H1 (cell line): ENCODE results near the gene CRADD. TPM values are rescaled to one million over a fixed set of nuclear protein-coding genes. Genes with fewer than 3 reads are reported as not detected.

Source experiments
- CTCF ChIA-PET: fragments of 300-600 bp; sonication (Branson Sonifier 250); formaldehyde crosslinking; loops from one replicate; lab custom pipeline; 2021; ENCODE audit not compliant: partially characterized antibody; lab: Charles Lee
- POLR2A ChIA-PET: fragments of 300-600 bp; sonication (Branson Sonifier 250); formaldehyde crosslinking; loops from one replicate; lab custom pipeline; 2021; ENCODE audit warnings: inconsistent platforms; ENCODE audit not compliant: partially characterized antibody; lab: Charles Lee
- DNase-seq, 2 experiments: peaks; one replicate each; pipeline versions ENCODE4 v3.0.0 to v3.0.0-alpha.2; 2010 to 2022; ENCODE audit warnings: low spot score in 2 of 2, low read depth in 1 of 2, mixed read lengths in 1 of 2
- FAIRE-seq: peaks from 2 replicates; lab custom pipeline; 2011; peaks lifted over from hg19 to GRCh38; lab: Jason Lieb, UNC
- H2AFZ ChIP-seq: 2 replicates; pipeline ENCODE4 v1.8.1; 2012; ENCODE audit warnings: low read length, inconsistent platforms
- H2AK5ac ChIP-seq: 2 replicates; pipeline ENCODE4 v1.6.1; 2013; ENCODE audit warnings: low read depth, low read length
- H2BK120ac ChIP-seq: replicated peaks from 2 replicates; pipeline ENCODE3; 2013; ENCODE audit warnings: low read depth, low read length, inconsistent platforms
- H2BK12ac ChIP-seq: 2 replicates; pipeline ENCODE4 v1.6.1; 2013; ENCODE audit warnings: low read depth, low read length
- H2BK15ac ChIP-seq: 2 replicates; pipeline ENCODE4 v1.6.1; 2013; ENCODE audit warnings: low read length
- H2BK20ac ChIP-seq: 2 replicates; pipeline ENCODE4 v1.6.1; 2013; ENCODE audit warnings: low read length
- H2BK5ac ChIP-seq: 2 replicates; pipeline ENCODE4 v1.6.1; 2013; ENCODE audit warnings: low read depth, low read length
- H3K14ac ChIP-seq: 2 replicates; pipeline ENCODE4 v1.6.1; 2013; ENCODE audit warnings: inconsistent platforms; ENCODE audit not compliant: insufficient read length
- H3K18ac ChIP-seq: 2 replicates; pipeline ENCODE4 v1.6.1; 2013; ENCODE audit warnings: low read length; ENCODE audit errors: extremely low read depth
- H3K23ac ChIP-seq: 2 replicates; pipeline ENCODE4 v1.6.1; 2013; ENCODE audit warnings: inconsistent platforms; ENCODE audit not compliant: insufficient read length
- H3K23me2 ChIP-seq: 2 replicates; pipeline ENCODE4 v1.6.1; 2013; ENCODE audit warnings: low read depth, low read length
- H3K27ac ChIP-seq: 2 replicates; pipeline ENCODE4 v1.6.1; 2011; ENCODE audit warnings: low read depth, low read length, inconsistent platforms
- H3K27me3 ChIP-seq, 4 experiments: replicated peaks in 1 of 4; 1 replicate in 1 of 4; 2 replicates in 3 of 4; pipeline versions ENCODE4 v1.6.1 to v1.8.1; 2011 to 2013; ENCODE audit warnings: low read length in 3 of 4, mild to moderate bottlenecking in 3 of 4, inconsistent platforms in 2 of 4, mixed read lengths in 2 of 4, moderate library complexity in 1 of 4; ENCODE audit not compliant: control insufficient read depth in 3 of 4, insufficient read depth in 3 of 4; ENCODE audit errors: extremely low read depth in 1 of 4
- H3K36me3 ChIP-seq, 4 experiments: 2 replicates each; pipeline versions ENCODE4 v1.6.1 to v1.8.1; 2011 to 2013; ENCODE audit warnings: mild to moderate bottlenecking in 4 of 4, low read length in 3 of 4, moderate library complexity in 2 of 4, control low read depth in 1 of 4, inconsistent platforms in 1 of 4; ENCODE audit not compliant: insufficient read depth in 4 of 4, control insufficient read depth in 2 of 4
- H3K4ac ChIP-seq: replicated peaks from 2 replicates; pipeline ENCODE3; 2013; ENCODE audit warnings: low read length, low read depth, mixed read lengths, inconsistent platforms; ENCODE audit not compliant: insufficient read length
- H3K4me1 ChIP-seq, 4 experiments: replicated peaks in 1 of 4; 1 replicate in 1 of 4; 2 replicates in 3 of 4; pipeline versions ENCODE4 v1.6.1 to v1.8.1; 2011 to 2013; ENCODE audit warnings: low read length in 3 of 4, inconsistent platforms in 2 of 4, mixed read lengths in 1 of 4; ENCODE audit not compliant: insufficient read depth in 4 of 4, control insufficient read depth in 3 of 4
- H3K4me2 ChIP-seq, 2 experiments: 2 replicates each; pipeline versions ENCODE4 v1.6.1 to v1.8.1; 2011 to 2013; ENCODE audit warnings: low read depth in 2 of 2, low read length in 2 of 2, control low read depth in 1 of 2, inconsistent platforms in 1 of 2, mild to moderate bottlenecking in 1 of 2; ENCODE audit not compliant: insufficient read depth in 1 of 2
- H3K4me3 ChIP-seq, 4 experiments: fragments of 200-600, 300-600 bp in 1 of 4; sonication (generic), shearing (Covaris generic), sonication (Bioruptor Twin) in 1 of 4; 2 replicates each; pipeline versions ENCODE4 v1.5.1 to v1.8.1; 2011 to 2016; ENCODE audit warnings: low read length in 4 of 4, low read depth in 3 of 4, control low read depth in 2 of 4, inconsistent platforms in 2 of 4, mild to moderate bottlenecking in 2 of 4, mixed read lengths in 1 of 4, moderate library complexity in 1 of 4; ENCODE audit not compliant: insufficient read depth in 2 of 4; ENCODE audit errors: extremely low read depth in 1 of 4
- H3K56ac ChIP-seq: replicated peaks from 2 replicates; pipeline ENCODE3; 2013; ENCODE audit warnings: low read depth, mild to moderate bottlenecking, mixed read lengths, low read length, inconsistent platforms; ENCODE audit not compliant: insufficient read length
- H3K79me1 ChIP-seq: 2 replicates; pipeline ENCODE4 v1.6.1; 2013; ENCODE audit warnings: low read depth, low read length, control low read depth
- H3K79me2 ChIP-seq, 2 experiments: 2 replicates each; pipeline versions ENCODE4 v1.6.1 to v1.8.1; 2012 to 2013; ENCODE audit warnings: low read length in 2 of 2, mild to moderate bottlenecking in 2 of 2, inconsistent platforms in 1 of 2; ENCODE audit not compliant: insufficient read depth in 2 of 2, control insufficient read depth in 1 of 2
- H3K9ac ChIP-seq, 4 experiments: replicated peaks in 1 of 4; 1 replicate in 1 of 4; 2 replicates in 3 of 4; pipeline versions ENCODE4 v1.6.1 to v1.8.1; 2011 to 2013; ENCODE audit warnings: low read depth in 3 of 4, low read length in 3 of 4, control low read depth in 2 of 4, mild to moderate bottlenecking in 2 of 4, moderate library complexity in 2 of 4, inconsistent platforms in 1 of 4; ENCODE audit errors: extremely low read depth in 1 of 4
- H3K9me3 ChIP-seq, 2 experiments: 2 replicates each; pipeline versions ENCODE4 v1.6.1 to v1.8.1; 2012 to 2013; ENCODE audit warnings: mild to moderate bottlenecking in 2 of 2, moderate library complexity in 2 of 2, control low read depth in 1 of 2, inconsistent platforms in 1 of 2, low read depth in 1 of 2, low read length in 1 of 2, mixed read lengths in 1 of 2; ENCODE audit not compliant: insufficient read depth in 2 of 2
- H4K20me1 ChIP-seq, 2 experiments: replicated peaks in 1 of 2; 2 replicates each; pipeline versions ENCODE3 to v1.8.1; 2011 to 2013; ENCODE audit warnings: inconsistent platforms in 2 of 2, low read length in 2 of 2, mild to moderate bottlenecking in 1 of 2; ENCODE audit not compliant: insufficient read depth in 2 of 2, control insufficient read depth in 1 of 2
- H4K5ac ChIP-seq: 2 replicates; pipeline ENCODE4 v1.6.1; 2013; ENCODE audit warnings: low read length, low read depth, mixed read lengths, inconsistent platforms; ENCODE audit not compliant: insufficient read length
- H4K8ac ChIP-seq: 2 replicates; pipeline ENCODE4 v1.8.0; 2013; ENCODE audit warnings: mild to moderate bottlenecking, moderate library complexity, low read length, inconsistent platforms; ENCODE audit not compliant: insufficient read depth; ENCODE audit errors: extremely low read depth
- H4K91ac ChIP-seq: replicated peaks from 2 replicates; pipeline ENCODE3; 2013; ENCODE audit warnings: low read length, mixed read lengths, inconsistent platforms; ENCODE audit not compliant: insufficient read length
- BRCA1 ChIP-seq: IDR thresholded peaks from 2 replicates; pipeline ENCODE4 v1.6.1; 2012; ENCODE audit warnings: low read depth, low read length, improper control_type of control experiment
- WGBS, 2 experiments: shearing (Covaris generic) in 1 of 2; methylation state at CpG; one replicate each; pipeline versions ENCODE4 v1.1.6 to v1.1.7; 2013 to 2015; ENCODE audit warnings: low lambda C conversion rate in 2 of 2, mixed read lengths in 2 of 2, inconsistent platforms in 1 of 2, low coverage in 1 of 2, missing lambda C conversion rate in 1 of 2; ENCODE audit not compliant: insufficient replicate concordance in 2 of 2, insufficient coverage in 1 of 2, insufficient read length in 1 of 2; ENCODE audit errors: extremely low coverage in 1 of 2, missing lambda C conversion rate in 1 of 2; 5-methylcytosine and 5-hydroxymethylcytosine counted together
- polyA plus RNA-seq, 7 experiments: library from polyadenylated mRNA; depleted of rRNA in 3 of 7; stranded (reverse) in 5 of 7; unstranded in 2 of 7; fragments of >200 nt in 5 of 7; fragments of 200-250 nt in 2 of 7; gene quantifications; 1 replicate in 5 of 7; 2 replicates in 1 of 7; 4 replicates in 1 of 7; pipeline versions ENCODE4 v1.2.1 to v1.2.3, GENCODE V29; 2011 to 2013; ENCODE audit warnings: missing spikeins in 2 of 7, mixed read lengths in 2 of 7
- total RNA-seq: library from RNA; stranded (reverse); fragmentation: NEBNext Ultra II Directional; extraction: Animal tissue kit (Norgen Biotek cat#: 25700); gene quantifications from 2 replicates; pipeline ENCODE4 v1.2.1, GENCODE V29; 2021

Gene CRADD
- total and polyA plus RNA-seq, 2 of the 8 experiments (the other 6 are each of a cell fraction or from before 2014, with no cell fraction given): 8.1 to 15.4 TPM

DNA sequence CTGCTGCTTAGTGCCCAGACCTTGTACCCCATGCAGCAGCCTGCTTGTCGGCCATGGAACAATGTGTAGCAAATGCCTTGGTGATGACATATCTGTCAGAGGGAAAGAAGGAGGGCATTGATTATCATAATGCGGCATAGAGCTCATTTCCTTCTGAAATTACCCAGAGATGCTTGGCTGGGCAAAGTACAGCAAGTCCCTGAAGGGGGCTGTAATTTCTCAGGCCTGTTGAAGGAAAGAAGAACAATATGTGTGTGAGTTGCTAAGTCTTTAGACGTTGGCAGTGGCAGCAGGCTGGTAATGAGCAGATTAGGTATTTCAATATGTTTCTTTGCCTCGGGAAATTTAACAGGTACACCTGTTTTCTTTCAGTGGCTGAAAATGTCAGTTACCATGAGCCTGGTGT is 128.6 kb downstream of the CRADD start:
- H2BK120ac ChIP-seq: no peak overlapping the region
- H3K18ac ChIP-seq: no peak overlapping the region
- no peaks in the 10 kb centered on the region for H3K36me3 ChIP-seq
- no peak overlapping the region for H2BK15ac ChIP-seq
- 88% methylated on average over 4 of the region's 4 CpGs; no CpG with 5 or more reads in 1 of the 2 experiments for WGBS, 2 experiments
- H3K23me2 ChIP-seq: no peaks in the 10 kb centered on the region
- no peak overlapping the region for H4K5ac ChIP-seq
- H3K4ac ChIP-seq: no peak overlapping the region
- no peaks in the 10 kb centered on the region for H4K20me1 ChIP-seq
- ChIA-PET POLR2A (no interaction called here), CTCF (interaction anchor here (0.6 to 1.5 kb wide), 4 partner anchors 24 to 172 kb away, joined by 3 to 4 read pairs (median 3); no protein-coding TSS in a partner anchor)
- no peaks in the 10 kb centered on the region for H3K27me3 ChIP-seq
- H3K79me2 ChIP-seq: no peaks in the 10 kb centered on the region
- H2BK12ac ChIP-seq: no peak overlapping the region
- no peaks in the 10 kb centered on the region for H3K9me3 ChIP-seq
- no peak for TF ChIP-seq BRCA1
- H2BK20ac ChIP-seq: no peak overlapping the region
- H3K4me3 ChIP-seq: no peak overlapping the region
- H4K8ac ChIP-seq: no peak overlapping the region
- no peak overlapping the region for H4K91ac ChIP-seq
- peaks cover 0 to 7% (median 0%) of the 10 kb centered on the region in 4 experiments; a peak in 2 of 7 replicates for H3K4me1 ChIP-seq
- H2AFZ ChIP-seq: no peak overlapping the region
- H2AK5ac ChIP-seq: no peak overlapping the region
- FAIRE-seq: no peak
- H3K56ac ChIP-seq: no peak overlapping the region
- H3K9ac ChIP-seq: no peak overlapping the region
- H3K79me1 ChIP-seq: no peaks in the 10 kb centered on the region
- no peak overlapping the region for H3K23ac ChIP-seq
- no peak overlapping the region for H2BK5ac ChIP-seq
- no peak overlapping the region for H3K14ac ChIP-seq
- H3K27ac ChIP-seq: no peak overlapping the region
- H3K4me2 ChIP-seq: no peak overlapping the region
- no peak for DNase-seq
